ENCODE measurements around the gene TEAD1. TPM values are rescaled to one million over a fixed set of nuclear protein-coding genes. Genes with fewer than 3 reads are reported as not detected.

TEAD1 gene
- total RNA-seq, 4 donors from 2014 or later = 38.8 to 110 (median 75.3) TPM

DNA sequence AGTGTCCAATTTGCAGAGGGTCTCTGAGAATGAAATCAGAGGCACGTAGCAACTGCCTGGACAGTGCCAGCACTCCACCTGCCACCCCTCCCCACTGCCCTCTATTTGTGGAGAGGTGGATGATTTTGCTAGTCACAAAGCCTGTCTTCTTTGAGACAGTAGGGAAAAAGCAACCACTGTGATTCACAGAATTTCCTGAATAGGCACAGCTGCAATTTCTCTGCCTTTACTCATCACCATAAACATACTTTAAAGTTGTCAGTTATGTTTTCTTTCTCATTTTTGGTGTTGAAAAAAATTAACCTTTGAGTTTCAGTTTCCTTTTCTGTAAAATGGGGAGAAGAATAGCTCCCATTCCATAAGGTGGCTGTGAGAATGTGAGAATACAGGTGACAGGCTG lies 134.3 kb downstream of the TEAD1 start:
- Histone ChIP-seq H3K36me3 (no peaks in the 10 kb centered on the region), H3K27ac (no peak overlapping the region), H3K4me1 (peaks cover 3 to 12% of the 10 kb centered on the region in 2 donors), H3K27me3 (no peaks in the 10 kb centered on the region), H3K4me3 (no peak overlapping the region), H3K9me3 (no peaks in the 10 kb centered on the region)
- no peak for DNase-seq
- TF ChIP-seq CTCF (IDR thresholded peaks at IDR 0.05) = no peak
- TF ChIP-seq POLR2A (IDR thresholded peaks at IDR 0.05) = no peak
- intact Hi-C loops (cut with DNase I; ENCODE audit: low total_unique reads) = loop anchor here (10.0 kb wide), 1 partner anchor 54 kb away; no protein-coding TSS in a partner anchor

GRCh38 chr11:12809364-12809763 lies 135.1 kb downstream of the TEAD1 start:
- DNase-seq = no peak
- no peaks in the 10 kb centered on the region for H3K36me3 ChIP-seq
- no peaks in the 10 kb centered on the region for H3K9me3 ChIP-seq
- intact Hi-C loops (cut with DNase I; ENCODE audit: low total_unique reads) = loop anchor here (10.0 kb wide), 1 partner anchor 55 kb away; no protein-coding TSS in a partner anchor
- no peak overlapping the region for H3K4me3 ChIP-seq
- H3K27ac ChIP-seq = no peak overlapping the region
- peaks cover 5 to 14% of the 10 kb centered on the region in 2 donors for H3K4me1 ChIP-seq
- H3K27me3 ChIP-seq = no peaks in the 10 kb centered on the region
- TF ChIP-seq POLR2A (IDR thresholded peaks at IDR 0.05) = no peak
- no peak for TF ChIP-seq CTCF (IDR thresholded peaks at IDR 0.05)

DNA sequence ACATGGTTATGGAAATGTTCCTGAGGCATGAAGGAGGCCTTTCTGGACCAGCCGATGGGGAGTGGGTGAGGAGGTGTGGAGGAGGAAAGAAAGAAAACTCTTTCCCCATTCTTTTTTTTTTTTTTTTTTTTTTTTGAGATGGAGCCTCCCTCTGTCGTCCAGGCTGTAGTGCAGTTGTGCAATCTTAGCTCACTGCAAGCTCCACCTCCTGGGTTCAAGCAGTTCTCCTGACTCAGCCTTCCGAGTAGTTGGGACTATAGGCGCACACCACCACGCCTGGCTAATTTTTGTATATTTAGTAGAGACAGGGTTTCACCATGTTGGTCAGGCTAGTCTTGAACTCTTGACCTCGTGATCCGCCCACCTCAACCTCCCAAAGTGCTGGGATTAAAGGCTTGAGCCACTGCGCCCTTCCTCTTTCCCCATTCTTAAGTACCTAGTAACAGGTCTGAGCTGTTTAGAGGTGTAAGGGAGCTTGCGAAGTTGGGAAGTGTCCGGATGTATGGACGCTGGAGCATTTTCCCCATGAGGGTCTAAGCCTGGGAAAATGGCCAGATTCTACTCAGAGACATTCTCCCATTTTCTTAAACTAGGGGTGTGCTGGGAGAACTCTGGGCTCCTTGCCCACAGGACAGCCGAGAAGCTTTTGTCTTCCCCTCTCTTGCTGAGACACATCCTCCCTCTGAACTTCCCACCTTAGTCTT lies 135.8 kb downstream of the TEAD1 start:
- intact Hi-C loops (cut with DNase I; ENCODE audit: low total_unique reads) = loop anchor here (5.0 to 10.0 kb wide), 2 partner anchors 55 to 133 kb away; no protein-coding TSS in a partner anchor
- H3K27ac ChIP-seq = peak overlapping the region in 1 of 2 donors; percentile 40

DNA sequence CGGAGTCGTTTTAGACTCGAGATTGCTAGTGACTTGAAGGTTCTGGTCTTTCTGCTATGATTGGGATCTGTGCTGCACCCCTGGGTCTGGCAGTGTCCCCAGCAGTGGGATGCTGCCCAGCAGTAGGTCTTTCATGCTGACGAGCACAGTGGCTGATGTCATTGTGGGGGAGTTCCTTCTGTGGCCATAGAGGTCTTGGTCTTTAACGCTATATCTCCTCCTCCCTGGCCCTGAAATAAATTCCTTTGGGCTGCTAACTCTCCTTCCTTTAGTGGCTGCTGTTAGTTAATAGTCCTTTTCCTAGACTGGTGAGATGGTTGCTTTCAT lies 136.3 kb downstream of the TEAD1 start:
- TF ChIP-seq POLR2A (IDR thresholded peaks at IDR 0.05) (no peak), CTCF (IDR thresholded peaks at IDR 0.05) (no peak)
- H3K4me1 ChIP-seq = peaks cover 6 to 17% of the 10 kb centered on the region in 2 donors
- no peaks in the 10 kb centered on the region for H3K9me3 ChIP-seq
- no peaks in the 10 kb centered on the region for H3K27me3 ChIP-seq
- peak overlapping the region in 1 of 2 donors; percentile 40 for H3K27ac ChIP-seq
- H3K4me3 ChIP-seq = no peak overlapping the region
- no peaks in the 10 kb centered on the region for H3K36me3 ChIP-seq
- peak in 1 of 2 donors; percentile 69 for DNase-seq
- intact Hi-C loops (cut with DNase I; ENCODE audit: low total_unique reads) = loop anchor here (5.0 kb wide), 1 partner anchor 133 kb away; no protein-coding TSS in a partner anchor

More for the DNA sequence above, 135.8 kb downstream of the TEAD1 start:
- H3K9me3 ChIP-seq = no peaks in the 10 kb centered on the region
- H3K27me3 ChIP-seq = no peaks in the 10 kb centered on the region
- H3K36me3 ChIP-seq = no peaks in the 10 kb centered on the region
- peak in 1 of 2 donors; percentile 34 for DNase-seq
- no peak for TF ChIP-seq CTCF (IDR thresholded peaks at IDR 0.05)
- no peak for TF ChIP-seq POLR2A (IDR thresholded peaks at IDR 0.05)
- H3K4me1 ChIP-seq = peaks cover 6 to 14% of the 10 kb centered on the region in 2 donors
- no peak overlapping the region for H3K4me3 ChIP-seq

- H3K27me3 ChIP-seq = no peaks in the 10 kb centered on the region
- H3K27ac ChIP-seq = no peak overlapping the region
- intact Hi-C loops (cut with DNase I; ENCODE audit: low total_unique reads) = loop anchor here (5.0 kb wide), 1 partner anchor 135 kb away; no protein-coding TSS in a partner anchor
- peaks cover 6 to 19% of the 10 kb centered on the region in 2 donors for H3K4me1 ChIP-seq
- no peaks in the 10 kb centered on the region for H3K9me3 ChIP-seq
- no peaks in the 10 kb centered on the region for H3K36me3 ChIP-seq
- TF ChIP-seq CTCF (IDR thresholded peaks at IDR 0.05) (no peak), POLR2A (IDR thresholded peaks at IDR 0.05) (no peak)
- no peak overlapping the region for H3K4me3 ChIP-seq
- no peak for DNase-seq
Observed at GRCh38 chr11:12811861-12812260, 137.6 kb downstream of the TEAD1 start.
